Measurements from ENCODE around the gene FZD2. TPM values are rescaled to one million over a fixed set of nuclear protein-coding genes. Genes with fewer than 3 reads are reported as not detected.

The FZD2 gene
- total and polyA plus RNA-seq, 2 of the 13 experiments (the other 11 are each of a cell fraction or from before 2014, with no cell fraction given), result 0.07 to 0.13 TPM

DNA sequence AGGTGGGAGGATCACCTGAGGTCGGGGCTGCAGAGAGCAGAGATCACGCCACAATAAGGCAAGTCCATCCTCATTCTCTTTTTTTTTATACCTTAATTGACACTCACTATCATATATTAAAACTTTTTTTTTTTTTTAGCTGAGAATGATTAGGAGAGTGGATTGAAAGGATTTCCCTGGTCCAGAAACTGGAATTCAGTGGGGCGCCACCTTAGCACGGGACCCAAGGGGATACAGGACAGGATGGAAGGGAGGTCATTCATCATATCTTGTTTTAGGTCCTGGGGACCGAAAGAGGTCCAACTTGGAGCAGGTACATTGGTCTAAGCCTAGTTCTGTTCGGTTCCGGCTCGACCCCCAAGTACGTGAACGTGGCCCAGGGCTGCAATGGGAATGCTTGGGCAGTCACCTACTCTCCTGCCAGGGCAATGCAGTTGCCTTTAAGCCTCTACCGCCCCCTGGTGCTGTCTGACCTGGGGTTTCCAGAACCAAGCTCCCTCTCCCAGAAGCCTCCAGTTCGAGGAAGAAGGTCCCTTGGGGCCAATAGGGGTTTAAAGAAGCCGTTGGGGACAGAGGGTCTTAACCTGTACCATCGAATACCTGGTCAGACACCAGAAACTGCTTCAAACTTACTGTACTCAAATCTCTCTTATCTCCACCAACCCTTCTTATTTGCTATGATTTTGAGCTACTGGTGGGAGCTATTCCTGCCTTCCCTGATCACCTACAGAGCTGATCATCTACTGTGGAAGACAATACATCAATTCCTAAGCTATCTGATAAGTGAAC lies 34.2 kb upstream of the FZD2 start (continued):
- TF ChIP-seq, protein P1, sequence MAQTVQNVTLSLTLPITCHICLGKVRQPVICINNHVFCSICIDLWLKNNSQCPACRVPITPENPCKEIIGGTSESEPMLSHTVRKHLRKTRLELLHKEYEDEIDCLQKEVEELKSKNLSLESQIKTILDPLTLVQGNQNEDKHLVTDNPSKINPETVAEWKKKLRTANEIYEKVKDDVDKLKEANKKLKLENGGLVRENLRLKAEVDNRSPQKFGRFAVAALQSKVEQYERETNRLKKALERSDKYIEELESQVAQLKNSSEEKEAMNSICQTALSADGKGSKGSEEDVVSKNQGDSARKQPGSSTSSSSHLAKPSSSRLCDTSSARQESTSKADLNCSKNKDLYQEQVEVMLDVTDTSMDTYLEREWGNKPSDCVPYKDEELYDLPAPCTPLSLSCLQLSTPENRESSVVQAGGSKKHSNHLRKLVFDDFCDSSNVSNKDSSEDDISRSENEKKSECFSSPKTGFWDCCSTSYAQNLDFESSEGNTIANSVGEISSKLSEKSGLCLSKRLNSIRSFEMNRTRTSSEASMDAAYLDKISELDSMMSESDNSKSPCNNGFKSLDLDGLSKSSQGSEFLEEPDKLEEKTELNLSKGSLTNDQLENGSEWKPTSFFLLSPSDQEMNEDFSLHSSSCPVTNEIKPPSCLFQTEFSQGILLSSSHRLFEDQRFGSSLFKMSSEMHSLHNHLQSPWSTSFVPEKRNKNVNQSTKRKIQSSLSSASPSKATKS (CRISPR knock-in tag; IDR thresholded peaks at IDR 0.05), result no peak
- TF ChIP-seq, protein P2, sequence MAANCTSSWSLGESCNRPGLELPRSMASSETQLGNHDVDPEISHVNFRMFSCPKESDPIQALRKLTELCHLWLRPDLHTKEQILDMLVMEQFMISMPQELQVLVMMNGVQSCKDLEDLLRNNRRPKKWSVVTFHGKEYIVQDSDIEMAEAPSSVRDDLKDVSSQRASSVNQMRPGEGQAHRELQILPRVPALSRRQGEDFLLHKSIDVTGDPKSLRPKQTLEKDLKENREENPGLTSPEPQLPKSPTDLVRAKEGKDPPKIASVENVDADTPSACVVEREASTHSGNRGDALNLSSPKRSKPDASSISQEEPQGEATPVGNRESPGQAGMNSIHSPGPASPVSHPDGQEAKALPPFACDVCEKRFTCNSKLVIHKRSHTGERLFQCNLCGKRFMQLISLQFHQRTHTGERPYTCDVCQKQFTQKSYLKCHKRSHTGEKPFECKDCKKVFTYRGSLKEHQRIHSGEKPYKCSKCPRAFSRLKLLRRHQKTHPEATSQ (CRISPR knock-in tag; IDR thresholded peaks at IDR 0.05; ENCODE audit: borderline replicate concordance), result 0 out of 2 replicates have a peak, but pooled peaks have one; percentile 44
- TF ChIP-seq ZNF761 (CRISPR knock-in tag; conservative IDR thresholded peaks at IDR 0.05), result no peak
- no peak for TF ChIP-seq SIN3A (IDR thresholded peaks at IDR 0.05; ENCODE audit: borderline replicate concordance, low read depth, low read length)
- TF ChIP-seq, protein P3, sequence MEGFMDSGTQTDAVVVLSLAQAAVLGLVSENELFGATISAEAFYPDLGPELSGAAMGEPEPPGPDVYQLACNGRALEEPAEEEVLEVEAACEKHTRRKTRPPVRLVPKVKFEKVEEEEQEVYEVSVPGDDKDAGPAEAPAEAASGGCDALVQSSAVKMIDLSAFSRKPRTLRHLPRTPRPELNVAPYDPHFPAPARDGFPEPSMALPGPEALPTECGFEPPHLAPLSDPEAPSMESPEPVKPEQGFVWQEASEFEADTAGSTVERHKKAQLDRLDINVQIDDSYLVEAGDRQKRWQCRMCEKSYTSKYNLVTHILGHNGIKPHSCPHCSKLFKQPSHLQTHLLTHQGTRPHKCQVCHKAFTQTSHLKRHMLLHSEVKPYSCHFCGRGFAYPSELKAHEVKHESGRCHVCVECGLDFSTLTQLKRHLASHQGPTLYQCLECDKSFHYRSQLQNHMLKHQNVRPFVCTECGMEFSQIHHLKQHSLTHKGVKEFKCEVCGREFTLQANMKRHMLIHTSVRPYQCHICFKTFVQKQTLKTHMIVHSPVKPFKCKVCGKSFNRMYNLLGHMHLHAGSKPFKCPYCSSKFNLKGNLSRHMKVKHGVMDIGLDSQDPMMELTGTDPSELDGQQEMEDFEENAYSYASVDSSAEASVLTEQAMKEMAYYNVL (CRISPR knock-in tag; IDR thresholded peaks at IDR 0.05; ENCODE audit: borderline replicate concordance), result no peak
- TF ChIP-seq ZNF282 (IDR thresholded peaks at IDR 0.05; ENCODE audit: partially characterized antibody), result no peak
- TF ChIP-seq, protein P4, sequence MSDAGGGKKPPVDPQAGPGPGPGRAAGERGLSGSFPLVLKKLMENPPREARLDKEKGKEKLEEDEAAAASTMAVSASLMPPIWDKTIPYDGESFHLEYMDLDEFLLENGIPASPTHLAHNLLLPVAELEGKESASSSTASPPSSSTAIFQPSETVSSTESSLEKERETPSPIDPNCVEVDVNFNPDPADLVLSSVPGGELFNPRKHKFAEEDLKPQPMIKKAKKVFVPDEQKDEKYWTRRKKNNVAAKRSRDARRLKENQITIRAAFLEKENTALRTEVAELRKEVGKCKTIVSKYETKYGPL (CRISPR knock-in tag; IDR thresholded peaks at IDR 0.05), result no peak
- TF ChIP-seq ZNF160 (CRISPR knock-in tag; IDR thresholded peaks at IDR 0.05), result no peak
- TF ChIP-seq PHF21A (CRISPR knock-in tag; IDR thresholded peaks at IDR 0.05), result peak; percentile 53; the same call in 1 of the 2 replicates
- TF ChIP-seq, protein P5, sequence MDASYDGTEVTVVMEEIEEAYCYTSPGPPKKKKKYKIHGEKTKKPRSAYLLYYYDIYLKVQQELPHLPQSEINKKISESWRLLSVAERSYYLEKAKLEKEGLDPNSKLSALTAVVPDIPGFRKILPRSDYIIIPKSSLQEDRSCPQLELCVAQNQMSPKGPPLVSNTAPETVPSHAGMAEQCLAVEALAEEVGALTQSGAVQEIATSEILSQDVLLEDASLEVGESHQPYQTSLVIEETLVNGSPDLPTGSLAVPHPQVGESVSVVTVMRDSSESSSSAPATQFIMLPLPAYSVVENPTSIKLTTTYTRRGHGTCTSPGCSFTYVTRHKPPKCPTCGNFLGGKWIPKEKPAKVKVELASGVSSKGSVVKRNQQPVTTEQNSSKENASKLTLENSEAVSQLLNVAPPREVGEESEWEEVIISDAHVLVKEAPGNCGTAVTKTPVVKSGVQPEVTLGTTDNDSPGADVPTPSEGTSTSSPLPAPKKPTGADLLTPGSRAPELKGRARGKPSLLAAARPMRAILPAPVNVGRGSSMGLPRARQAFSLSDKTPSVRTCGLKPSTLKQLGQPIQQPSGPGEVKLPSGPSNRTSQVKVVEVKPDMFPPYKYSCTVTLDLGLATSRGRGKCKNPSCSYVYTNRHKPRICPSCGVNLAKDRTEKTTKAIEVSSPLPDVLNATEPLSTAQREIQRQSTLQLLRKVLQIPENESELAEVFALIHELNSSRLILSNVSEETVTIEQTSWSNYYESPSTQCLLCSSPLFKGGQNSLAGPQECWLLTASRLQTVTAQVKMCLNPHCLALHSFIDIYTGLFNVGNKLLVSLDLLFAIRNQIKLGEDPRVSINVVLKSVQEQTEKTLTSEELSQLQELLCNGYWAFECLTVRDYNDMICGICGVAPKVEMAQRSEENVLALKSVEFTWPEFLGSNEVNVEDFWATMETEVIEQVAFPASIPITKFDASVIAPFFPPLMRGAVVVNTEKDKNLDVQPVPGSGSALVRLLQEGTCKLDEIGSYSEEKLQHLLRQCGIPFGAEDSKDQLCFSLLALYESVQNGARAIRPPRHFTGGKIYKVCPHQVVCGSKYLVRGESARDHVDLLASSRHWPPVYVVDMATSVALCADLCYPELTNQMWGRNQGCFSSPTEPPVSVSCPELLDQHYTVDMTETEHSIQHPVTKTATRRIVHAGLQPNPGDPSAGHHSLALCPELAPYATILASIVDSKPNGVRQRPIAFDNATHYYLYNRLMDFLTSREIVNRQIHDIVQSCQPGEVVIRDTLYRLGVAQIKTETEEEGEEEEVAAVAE (CRISPR knock-in tag; IDR thresholded peaks at IDR 0.05; ENCODE audit: borderline replicate concordance), result no peak
- no peak for TF ChIP-seq SP4 (CRISPR knock-in tag; IDR thresholded peaks at IDR 0.05)
- TF ChIP-seq ZNF501 (CRISPR knock-in tag; IDR thresholded peaks at IDR 0.05), result 0 out of 2 replicates have a peak, but pooled peaks have one; percentile 68
- peak; percentile 32; the same call in 1 of the 2 replicates for TF ChIP-seq RARA (CRISPR knock-in tag; IDR thresholded peaks at IDR 0.05)
- TF ChIP-seq, protein P6, sequence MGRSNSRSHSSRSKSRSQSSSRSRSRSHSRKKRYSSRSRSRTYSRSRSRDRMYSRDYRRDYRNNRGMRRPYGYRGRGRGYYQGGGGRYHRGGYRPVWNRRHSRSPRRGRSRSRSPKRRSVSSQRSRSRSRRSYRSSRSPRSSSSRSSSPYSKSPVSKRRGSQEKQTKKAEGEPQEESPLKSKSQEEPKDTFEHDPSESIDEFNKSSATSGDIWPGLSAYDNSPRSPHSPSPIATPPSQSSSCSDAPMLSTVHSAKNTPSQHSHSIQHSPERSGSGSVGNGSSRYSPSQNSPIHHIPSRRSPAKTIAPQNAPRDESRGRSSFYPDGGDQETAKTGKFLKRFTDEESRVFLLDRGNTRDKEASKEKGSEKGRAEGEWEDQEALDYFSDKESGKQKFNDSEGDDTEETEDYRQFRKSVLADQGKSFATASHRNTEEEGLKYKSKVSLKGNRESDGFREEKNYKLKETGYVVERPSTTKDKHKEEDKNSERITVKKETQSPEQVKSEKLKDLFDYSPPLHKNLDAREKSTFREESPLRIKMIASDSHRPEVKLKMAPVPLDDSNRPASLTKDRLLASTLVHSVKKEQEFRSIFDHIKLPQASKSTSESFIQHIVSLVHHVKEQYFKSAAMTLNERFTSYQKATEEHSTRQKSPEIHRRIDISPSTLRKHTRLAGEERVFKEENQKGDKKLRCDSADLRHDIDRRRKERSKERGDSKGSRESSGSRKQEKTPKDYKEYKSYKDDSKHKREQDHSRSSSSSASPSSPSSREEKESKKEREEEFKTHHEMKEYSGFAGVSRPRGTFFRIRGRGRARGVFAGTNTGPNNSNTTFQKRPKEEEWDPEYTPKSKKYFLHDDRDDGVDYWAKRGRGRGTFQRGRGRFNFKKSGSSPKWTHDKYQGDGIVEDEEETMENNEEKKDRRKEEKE (IDR thresholded peaks at IDR 0.05), result no peak
